ENCODE data around the gene CCDC30.

DNA sequence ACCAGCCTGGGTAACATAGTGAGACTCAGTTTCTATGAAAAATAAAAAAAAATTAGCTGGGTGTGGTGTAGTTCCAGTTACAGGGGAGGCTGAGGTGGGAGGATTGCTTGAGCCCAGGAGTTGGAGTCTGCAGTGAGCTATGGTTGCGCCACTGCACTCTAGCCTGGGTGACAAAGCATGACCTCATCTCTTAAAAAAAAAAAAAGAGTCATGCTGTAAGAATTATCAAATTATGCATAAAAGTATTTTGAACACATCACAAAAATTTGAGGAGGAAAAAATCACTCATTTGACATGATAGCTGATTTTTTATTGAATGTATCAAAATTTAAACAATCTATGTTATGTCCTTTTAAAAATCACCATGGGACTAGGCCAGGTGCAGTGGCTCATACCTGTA, 17.8 kb downstream of the CCDC30 start:
- TF ChIP-seq, protein P1, sequence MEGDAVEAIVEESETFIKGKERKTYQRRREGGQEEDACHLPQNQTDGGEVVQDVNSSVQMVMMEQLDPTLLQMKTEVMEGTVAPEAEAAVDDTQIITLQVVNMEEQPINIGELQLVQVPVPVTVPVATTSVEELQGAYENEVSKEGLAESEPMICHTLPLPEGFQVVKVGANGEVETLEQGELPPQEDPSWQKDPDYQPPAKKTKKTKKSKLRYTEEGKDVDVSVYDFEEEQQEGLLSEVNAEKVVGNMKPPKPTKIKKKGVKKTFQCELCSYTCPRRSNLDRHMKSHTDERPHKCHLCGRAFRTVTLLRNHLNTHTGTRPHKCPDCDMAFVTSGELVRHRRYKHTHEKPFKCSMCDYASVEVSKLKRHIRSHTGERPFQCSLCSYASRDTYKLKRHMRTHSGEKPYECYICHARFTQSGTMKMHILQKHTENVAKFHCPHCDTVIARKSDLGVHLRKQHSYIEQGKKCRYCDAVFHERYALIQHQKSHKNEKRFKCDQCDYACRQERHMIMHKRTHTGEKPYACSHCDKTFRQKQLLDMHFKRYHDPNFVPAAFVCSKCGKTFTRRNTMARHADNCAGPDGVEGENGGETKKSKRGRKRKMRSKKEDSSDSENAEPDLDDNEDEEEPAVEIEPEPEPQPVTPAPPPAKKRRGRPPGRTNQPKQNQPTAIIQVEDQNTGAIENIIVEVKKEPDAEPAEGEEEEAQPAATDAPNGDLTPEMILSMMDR (IDR thresholded peaks at IDR 0.05) = no peak
- TF ChIP-seq EP300 (IDR thresholded peaks at IDR 0.05) (no peak), POLR2A (IDR thresholded peaks at IDR 0.05; ENCODE audit: low read depth) (no peak)

Measured in esophagus muscularis mucosa (tissue), 4 donors.